SW480 (cell line): ENCODE results near the gene PODN.

Experiments used
- DNase-seq: peaks from one replicate; pipeline ENCODE4 v3.0.0-alpha.2; 2016; ENCODE audit warnings: low spot score

The PODN gene

GRCh38 chr1:53133261-53134041 is 71.4 kb downstream of the PODN start:
- DNase-seq: no peak

GRCh38 chr1:53134042-53134485 is 72.1 kb downstream of the PODN start:
- no peak for DNase-seq
